OCI-LY1 (cell line): ENCODE data around the gene STARD13.

Experiments
- H2AFZ ChIP-seq: fragments of 200-600 bp; sonication (generic), shearing (Covaris generic); 2 replicates; pipeline ENCODE4 v1.6.0; 2014; ENCODE audit warnings: antibody characterized with exemption, mild to moderate bottlenecking, low read length
- H3F3A ChIP-seq: fragments of 200-600 bp; sonication (generic), shearing (Covaris generic); 2 replicates; pipeline ENCODE4 v1.6.0; 2014; ENCODE audit warnings: mild to moderate bottlenecking, antibody characterized with exemption, low read length, moderate library complexity; ENCODE audit not compliant: insufficient read depth
- H3K27ac ChIP-seq: fragments of 200-600 bp; sonication (generic); 2 replicates; pipeline ENCODE4 v1.5.1; 2014; ENCODE audit warnings: low read length, mixed run types, mild to moderate bottlenecking, low read depth; ENCODE audit not compliant: poor library complexity, severe bottlenecking
- H3K27me3 ChIP-seq: fragments of 200-600 bp; sonication (generic); 2 replicates; pipeline ENCODE4 v1.6.0; 2014; ENCODE audit warnings: antibody characterized with exemption, mild to moderate bottlenecking, low read length, moderate library complexity; ENCODE audit not compliant: insufficient read depth
- H3K36me3 ChIP-seq: fragments of 200-600 bp; sonication (generic); 2 replicates; pipeline ENCODE4 v1.6.1; 2014; ENCODE audit warnings: mild to moderate bottlenecking, antibody characterized with exemption, low read length, moderate library complexity, mixed read lengths; ENCODE audit not compliant: insufficient read depth
- H3K4me1 ChIP-seq: fragments of 200-600 bp; sonication (generic); 2 replicates; pipeline ENCODE4 v1.5.1; 2014; ENCODE audit warnings: mild to moderate bottlenecking, low read length, moderate library complexity; ENCODE audit not compliant: insufficient read depth, severe bottlenecking
- H3K4me2 ChIP-seq: fragments of 200-600 bp; sonication (generic), shearing (Covaris generic); 2 replicates; pipeline ENCODE4 v1.6.1; 2014; ENCODE audit warnings: low read length
- H3K4me3 ChIP-seq: fragments of 200-600 bp; sonication (generic); 2 replicates; pipeline ENCODE4 v1.5.1; 2014; ENCODE audit warnings: low read length, low read depth, mild to moderate bottlenecking, mixed read lengths; ENCODE audit not compliant: poor library complexity, severe bottlenecking
- H3K79me2 ChIP-seq: fragments of 200-600 bp; shearing (Covaris generic); 2 replicates; pipeline ENCODE4 v1.6.1; 2016; ENCODE audit warnings: mixed run types, low read length, mixed read lengths; ENCODE audit not compliant: insufficient read depth
- H3K9ac ChIP-seq: fragments of 200-600 bp; sonication (generic), shearing (Covaris generic); 2 replicates; pipeline ENCODE4 v1.6.1; 2014; ENCODE audit warnings: mild to moderate bottlenecking, low read length, mixed read lengths
- H3K9me2 ChIP-seq: fragments of 200-600 bp; sonication (generic), shearing (Covaris generic); 2 replicates; pipeline ENCODE4 v1.6.1; 2014; ENCODE audit warnings: low read depth, mild to moderate bottlenecking, low read length, mixed read lengths
- H3K9me3 ChIP-seq: fragments of 200-600 bp; shearing (Covaris generic); 2 replicates; pipeline ENCODE4 v1.6.1; 2014; ENCODE audit warnings: low read length, mixed read lengths
- H4K20me1 ChIP-seq: fragments of 200-600 bp; sonication (generic), shearing (Covaris generic); 2 replicates; pipeline ENCODE4 v1.6.0; 2016; ENCODE audit warnings: mild to moderate bottlenecking, low read length; ENCODE audit not compliant: insufficient read depth
- EZH2 ChIP-seq: fragments of 200-600 bp; sonication (generic), shearing (Covaris generic); IDR thresholded peaks from 2 replicates; pipeline ENCODE4 v1.8.0; 2017; ENCODE audit warnings: borderline replicate concordance, mixed run types, mild to moderate bottlenecking, antibody characterized with exemption, low read length, moderate library complexity, mixed read lengths
- TF ChIP-seq, protein P1 (sequence below): fragments of 200-600 bp; sonication (generic), shearing (Covaris generic); IDR thresholded peaks from 2 replicates; pipeline ENCODE4 v1.5.1; 2017; ENCODE audit warnings: mild to moderate bottlenecking, antibody characterized with exemption, low read length, moderate library complexity, mixed read lengths

STARD13 gene

DNA sequence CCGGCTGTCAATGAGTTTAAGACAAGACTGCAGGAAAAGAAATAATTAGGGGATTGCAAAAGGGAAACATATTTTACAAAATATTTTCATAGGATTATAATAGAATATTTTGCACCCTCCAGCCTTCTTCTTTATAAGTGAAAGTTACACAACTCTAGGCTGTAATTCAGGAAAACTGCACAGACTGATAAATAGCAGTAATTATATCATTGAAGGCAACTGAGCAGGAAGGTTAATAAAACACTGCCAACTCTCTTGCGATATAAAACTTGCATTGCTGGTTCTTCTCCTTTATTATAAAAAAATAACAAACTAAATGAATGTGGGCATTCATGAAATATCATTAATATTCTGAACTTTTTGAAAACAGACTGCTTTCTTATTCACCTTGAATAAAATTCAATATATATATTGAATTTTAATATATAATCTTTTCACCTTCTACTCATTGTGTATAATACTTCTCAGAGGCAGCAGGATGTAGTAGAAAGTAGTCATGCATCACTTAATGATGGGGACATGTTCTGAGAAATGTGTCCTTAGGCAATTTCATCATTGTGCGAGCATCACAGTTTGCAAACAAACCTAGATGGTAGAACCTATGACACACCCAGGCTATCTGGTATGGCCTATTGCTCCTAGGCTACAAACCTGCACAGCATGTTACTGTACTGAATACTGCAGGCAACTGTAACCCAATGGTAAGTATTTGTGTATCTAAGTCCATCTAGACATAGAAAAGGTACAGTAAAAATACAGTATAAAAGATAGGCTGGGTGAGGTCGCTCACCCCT, 24.9 kb upstream of the STARD13 start:
- Histone ChIP-seq H3K36me3 (no peaks in the 10 kb centered on the region), H3K4me1 (no peaks in the 10 kb centered on the region), H3K79me2 (no peaks in the 10 kb centered on the region), H3K27ac (no peak overlapping the region), H3K9ac (no peak overlapping the region), H4K20me1 (no peaks in the 10 kb centered on the region), H3F3A (no peaks in the 10 kb centered on the region), H3K27me3 (no peaks in the 10 kb centered on the region), H3K9me3 (no peaks in the 10 kb centered on the region), H3K4me3 (no peak overlapping the region), H3K9me2 (no peaks in the 10 kb centered on the region), H2AFZ (no peak overlapping the region), H3K4me2 (no peak overlapping the region)
- TF ChIP-seq, protein P1, sequence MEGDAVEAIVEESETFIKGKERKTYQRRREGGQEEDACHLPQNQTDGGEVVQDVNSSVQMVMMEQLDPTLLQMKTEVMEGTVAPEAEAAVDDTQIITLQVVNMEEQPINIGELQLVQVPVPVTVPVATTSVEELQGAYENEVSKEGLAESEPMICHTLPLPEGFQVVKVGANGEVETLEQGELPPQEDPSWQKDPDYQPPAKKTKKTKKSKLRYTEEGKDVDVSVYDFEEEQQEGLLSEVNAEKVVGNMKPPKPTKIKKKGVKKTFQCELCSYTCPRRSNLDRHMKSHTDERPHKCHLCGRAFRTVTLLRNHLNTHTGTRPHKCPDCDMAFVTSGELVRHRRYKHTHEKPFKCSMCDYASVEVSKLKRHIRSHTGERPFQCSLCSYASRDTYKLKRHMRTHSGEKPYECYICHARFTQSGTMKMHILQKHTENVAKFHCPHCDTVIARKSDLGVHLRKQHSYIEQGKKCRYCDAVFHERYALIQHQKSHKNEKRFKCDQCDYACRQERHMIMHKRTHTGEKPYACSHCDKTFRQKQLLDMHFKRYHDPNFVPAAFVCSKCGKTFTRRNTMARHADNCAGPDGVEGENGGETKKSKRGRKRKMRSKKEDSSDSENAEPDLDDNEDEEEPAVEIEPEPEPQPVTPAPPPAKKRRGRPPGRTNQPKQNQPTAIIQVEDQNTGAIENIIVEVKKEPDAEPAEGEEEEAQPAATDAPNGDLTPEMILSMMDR: no peak
- no peak for TF ChIP-seq EZH2

DNA sequence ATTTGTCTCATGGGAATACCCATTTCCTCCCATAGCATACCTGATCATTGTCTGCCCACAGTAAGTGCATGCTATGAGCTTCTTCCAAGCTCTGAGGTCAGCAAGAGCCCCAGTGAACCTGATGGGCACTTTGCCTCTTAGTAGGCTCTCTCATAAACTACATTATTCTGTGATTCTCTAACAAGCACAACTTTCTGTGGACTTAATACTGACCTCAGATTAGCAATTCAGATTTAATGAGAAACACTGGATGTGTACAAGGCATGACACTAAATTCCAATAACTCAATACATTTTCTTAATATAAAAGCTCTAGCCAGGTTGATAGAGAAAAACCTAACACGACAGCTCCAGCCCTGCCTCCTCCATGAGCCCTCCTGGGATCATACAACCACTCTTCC, 23.3 kb upstream of the STARD13 start:
- H3K9ac ChIP-seq: no peak overlapping the region
- no peak for TF ChIP-seq EZH2
- TF ChIP-seq, protein P1: no peak

DNA sequence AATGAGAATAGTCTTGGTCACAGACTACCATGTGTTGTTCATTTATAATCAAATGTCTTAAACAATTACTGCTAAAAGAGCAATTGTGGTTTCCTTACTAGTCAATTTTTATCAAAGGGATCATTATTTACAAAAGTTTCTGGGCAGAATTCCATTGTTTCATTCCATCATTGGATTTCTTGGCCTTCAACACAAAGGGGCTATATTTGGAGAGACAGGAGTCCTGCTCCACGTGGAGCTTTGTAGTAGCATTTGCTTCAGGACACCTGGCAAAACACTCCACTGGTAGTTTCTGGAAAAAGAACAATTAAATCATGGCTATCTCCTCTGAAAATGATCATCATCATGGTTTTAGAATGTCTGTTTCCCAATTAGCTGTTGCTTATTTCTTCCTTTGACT, 22.3 kb upstream of the STARD13 start:
- H3K27ac ChIP-seq: no peak overlapping the region
- no peaks in the 10 kb centered on the region for H3K79me2 ChIP-seq
- no peaks in the 10 kb centered on the region for H3K27me3 ChIP-seq
- H3F3A ChIP-seq: no peaks in the 10 kb centered on the region
- no peak for TF ChIP-seq EZH2
- TF ChIP-seq, protein P1: no peak
- H3K9me2 ChIP-seq: no peaks in the 10 kb centered on the region
- no peaks in the 10 kb centered on the region for H3K9me3 ChIP-seq
- H3K4me1 ChIP-seq: no peaks in the 10 kb centered on the region
- no peaks in the 10 kb centered on the region for H4K20me1 ChIP-seq
- H3K4me3 ChIP-seq: no peak overlapping the region
- no peak overlapping the region for H3K4me2 ChIP-seq
- no peak overlapping the region for H2AFZ ChIP-seq
- no peak overlapping the region for H3K9ac ChIP-seq
- H3K36me3 ChIP-seq: no peaks in the 10 kb centered on the region

More for the DNA sequence above, 23.3 kb upstream of the STARD13 start:
- Histone ChIP-seq H2AFZ (no peak overlapping the region), H3K4me3 (no peak overlapping the region), H3K36me3 (no peaks in the 10 kb centered on the region), H3F3A (no peaks in the 10 kb centered on the region), H3K27ac (no peak overlapping the region), H4K20me1 (no peaks in the 10 kb centered on the region), H3K4me1 (no peaks in the 10 kb centered on the region), H3K79me2 (no peaks in the 10 kb centered on the region), H3K4me2 (no peak overlapping the region), H3K9me3 (no peaks in the 10 kb centered on the region), H3K9me2 (no peaks in the 10 kb centered on the region), H3K27me3 (no peaks in the 10 kb centered on the region)
